SK-N-SH treated with all-trans-retinoic acid at 6 μM for 48 hours (cell line): ENCODE results near the gene SDC1.

Experiments
- ARNTL ChIP-seq: fragments of 450-650 bp; formaldehyde crosslinking; IDR thresholded peaks from 2 replicates; pipeline ENCODE4 v1.5.0; 2020; ENCODE audit warnings: low read depth, mild to moderate bottlenecking, moderate library complexity, borderline replicate concordance
- BACH2 ChIP-seq: fragments of 250-450 bp; sonication (Bioruptor Pico); IDR thresholded peaks from 2 replicates; pipeline ENCODE4 v1.9.0; 2021; ENCODE audit warnings: mild to moderate bottlenecking, borderline replicate concordance
- GLIS3 ChIP-seq: fragments of 250-450 bp; sonication (Bioruptor Pico); IDR thresholded peaks from 2 replicates; pipeline ENCODE4 v1.5.0; 2020; ENCODE audit warnings: mild to moderate bottlenecking, moderate library complexity
- OSR1 ChIP-seq: fragments of 250-450 bp; sonication (Bioruptor Pico); IDR thresholded peaks from 2 replicates; pipeline ENCODE4 v1.8.0; 2022; ENCODE audit warnings: moderate library complexity, mild to moderate bottlenecking, inconsistent platforms
- PPARA ChIP-seq: fragments of 250-450 bp; sonication (Bioruptor Pico); IDR thresholded peaks from 2 replicates; pipeline ENCODE4 v1.5.0; 2020; ENCODE audit warnings: mild to moderate bottlenecking, borderline replicate concordance
- RARB ChIP-seq: fragments of 250-450 bp; sonication (Bioruptor Pico); IDR thresholded peaks from 2 replicates; pipeline ENCODE4 v1.8.0; 2021; ENCODE audit warnings: mild to moderate bottlenecking, moderate library complexity
- ZFP3 ChIP-seq: fragments of 250-450 bp; sonication (Bioruptor Pico); IDR thresholded peaks from 2 replicates; pipeline ENCODE4 v1.5.0; 2020; ENCODE audit warnings: mild to moderate bottlenecking, moderate library complexity
- ZNF565 ChIP-seq: fragments of 450-650 bp; formaldehyde crosslinking; conservative IDR thresholded peaks from 2 replicates; pipeline ENCODE4 v1.5.0; 2020; ENCODE audit warnings: low read depth, mild to moderate bottlenecking, moderate library complexity
- TF ChIP-seq, protein P1 (sequence below): fragments of 250-450 bp; sonication (Bioruptor Pico); IDR thresholded peaks from 2 replicates; pipeline ENCODE4 v1.5.1; 2021; ENCODE audit warnings: mild to moderate bottlenecking, moderate library complexity
- TF ChIP-seq, protein P2 (sequence below): fragments of 250-450 bp; sonication (Bioruptor Pico); IDR thresholded peaks from 2 replicates; pipeline ENCODE4 v1.8.0; 2020; ENCODE audit warnings: mild to moderate bottlenecking, moderate library complexity, borderline replicate concordance
- TF ChIP-seq, protein P3 (sequence below): fragments of 250-450 bp; sonication (Bioruptor Pico); IDR thresholded peaks from 2 replicates; pipeline ENCODE4 v1.5.0; 2020; ENCODE audit warnings: mild to moderate bottlenecking, moderate library complexity
- TF ChIP-seq, protein P4 (sequence below): fragments of 250-450 bp; sonication (Bioruptor Pico); IDR thresholded peaks from 2 replicates; pipeline ENCODE4 v1.5.1; 2020; ENCODE audit warnings: low read depth, mild to moderate bottlenecking, moderate library complexity
- TF ChIP-seq, protein P5 (sequence below): fragments of 250-450 bp; sonication (Bioruptor Pico); IDR thresholded peaks from 2 replicates; pipeline ENCODE4 v1.8.0; 2021; ENCODE audit warnings: low read depth, mild to moderate bottlenecking, moderate library complexity, borderline replicate concordance

DNA sequence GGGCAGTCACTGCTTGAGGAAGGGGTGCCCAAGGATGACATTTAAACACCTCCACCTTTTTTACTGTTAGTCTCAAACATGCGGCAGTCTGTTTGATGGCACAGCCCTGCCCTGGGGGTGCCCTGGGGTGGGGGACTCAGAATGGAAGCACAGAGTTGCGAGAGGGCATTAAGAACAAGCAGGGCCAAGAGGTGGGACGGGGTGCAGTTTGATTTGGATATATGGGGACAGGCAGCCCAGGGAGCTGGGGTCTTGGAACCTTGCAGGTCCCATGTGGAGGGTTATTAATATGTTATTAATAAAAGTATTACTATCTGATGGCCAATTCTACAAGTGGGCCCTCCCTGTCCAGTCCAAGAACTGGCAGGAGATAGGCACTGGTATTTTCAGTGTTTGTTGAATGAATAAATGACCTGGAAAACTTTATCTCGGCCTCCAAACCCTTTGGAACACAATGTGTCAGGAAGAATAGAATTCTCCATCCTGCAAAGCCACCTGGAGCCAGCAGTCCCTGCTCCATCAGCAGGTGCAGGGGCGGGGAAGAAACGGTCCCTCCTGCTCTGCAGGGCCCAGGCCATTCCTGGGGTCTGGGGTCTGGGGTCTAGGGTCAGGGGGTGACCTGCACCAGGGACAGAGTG is 25.2 kb downstream of the SDC1 start:
- TF ChIP-seq RARB (CRISPR knock-in tag) (no peak), PPARA (CRISPR knock-in tag) (no peak), ZFP3 (CRISPR knock-in tag) (no peak), OSR1 (no peak), GLIS3 (CRISPR knock-in tag) (no peak), ARNTL (CRISPR knock-in tag) (no peak), ZNF565 (CRISPR knock-in tag) (no peak), BACH2 (no peak)
- TF ChIP-seq, protein P1, sequence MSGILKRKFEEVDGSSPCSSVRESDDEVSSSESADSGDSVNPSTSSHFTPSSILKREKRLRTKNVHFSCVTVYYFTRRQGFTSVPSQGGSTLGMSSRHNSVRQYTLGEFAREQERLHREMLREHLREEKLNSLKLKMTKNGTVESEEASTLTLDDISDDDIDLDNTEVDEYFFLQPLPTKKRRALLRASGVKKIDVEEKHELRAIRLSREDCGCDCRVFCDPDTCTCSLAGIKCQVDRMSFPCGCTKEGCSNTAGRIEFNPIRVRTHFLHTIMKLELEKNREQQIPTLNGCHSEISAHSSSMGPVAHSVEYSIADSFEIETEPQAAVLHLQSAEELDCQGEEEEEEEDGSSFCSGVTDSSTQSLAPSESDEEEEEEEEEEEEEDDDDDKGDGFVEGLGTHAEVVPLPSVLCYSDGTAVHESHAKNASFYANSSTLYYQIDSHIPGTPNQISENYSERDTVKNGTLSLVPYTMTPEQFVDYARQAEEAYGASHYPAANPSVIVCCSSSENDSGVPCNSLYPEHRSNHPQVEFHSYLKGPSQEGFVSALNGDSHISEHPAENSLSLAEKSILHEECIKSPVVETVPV, result no peak
- TF ChIP-seq, protein P2, sequence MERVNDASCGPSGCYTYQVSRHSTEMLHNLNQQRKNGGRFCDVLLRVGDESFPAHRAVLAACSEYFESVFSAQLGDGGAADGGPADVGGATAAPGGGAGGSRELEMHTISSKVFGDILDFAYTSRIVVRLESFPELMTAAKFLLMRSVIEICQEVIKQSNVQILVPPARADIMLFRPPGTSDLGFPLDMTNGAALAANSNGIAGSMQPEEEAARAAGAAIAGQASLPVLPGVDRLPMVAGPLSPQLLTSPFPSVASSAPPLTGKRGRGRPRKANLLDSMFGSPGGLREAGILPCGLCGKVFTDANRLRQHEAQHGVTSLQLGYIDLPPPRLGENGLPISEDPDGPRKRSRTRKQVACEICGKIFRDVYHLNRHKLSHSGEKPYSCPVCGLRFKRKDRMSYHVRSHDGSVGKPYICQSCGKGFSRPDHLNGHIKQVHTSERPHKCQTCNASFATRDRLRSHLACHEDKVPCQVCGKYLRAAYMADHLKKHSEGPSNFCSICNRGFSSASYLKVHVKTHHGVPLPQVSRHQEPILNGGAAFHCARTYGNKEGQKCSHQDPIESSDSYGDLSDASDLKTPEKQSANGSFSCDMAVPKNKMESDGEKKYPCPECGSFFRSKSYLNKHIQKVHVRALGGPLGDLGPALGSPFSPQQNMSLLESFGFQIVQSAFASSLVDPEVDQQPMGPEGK, result no peak
- TF ChIP-seq, protein P3, sequence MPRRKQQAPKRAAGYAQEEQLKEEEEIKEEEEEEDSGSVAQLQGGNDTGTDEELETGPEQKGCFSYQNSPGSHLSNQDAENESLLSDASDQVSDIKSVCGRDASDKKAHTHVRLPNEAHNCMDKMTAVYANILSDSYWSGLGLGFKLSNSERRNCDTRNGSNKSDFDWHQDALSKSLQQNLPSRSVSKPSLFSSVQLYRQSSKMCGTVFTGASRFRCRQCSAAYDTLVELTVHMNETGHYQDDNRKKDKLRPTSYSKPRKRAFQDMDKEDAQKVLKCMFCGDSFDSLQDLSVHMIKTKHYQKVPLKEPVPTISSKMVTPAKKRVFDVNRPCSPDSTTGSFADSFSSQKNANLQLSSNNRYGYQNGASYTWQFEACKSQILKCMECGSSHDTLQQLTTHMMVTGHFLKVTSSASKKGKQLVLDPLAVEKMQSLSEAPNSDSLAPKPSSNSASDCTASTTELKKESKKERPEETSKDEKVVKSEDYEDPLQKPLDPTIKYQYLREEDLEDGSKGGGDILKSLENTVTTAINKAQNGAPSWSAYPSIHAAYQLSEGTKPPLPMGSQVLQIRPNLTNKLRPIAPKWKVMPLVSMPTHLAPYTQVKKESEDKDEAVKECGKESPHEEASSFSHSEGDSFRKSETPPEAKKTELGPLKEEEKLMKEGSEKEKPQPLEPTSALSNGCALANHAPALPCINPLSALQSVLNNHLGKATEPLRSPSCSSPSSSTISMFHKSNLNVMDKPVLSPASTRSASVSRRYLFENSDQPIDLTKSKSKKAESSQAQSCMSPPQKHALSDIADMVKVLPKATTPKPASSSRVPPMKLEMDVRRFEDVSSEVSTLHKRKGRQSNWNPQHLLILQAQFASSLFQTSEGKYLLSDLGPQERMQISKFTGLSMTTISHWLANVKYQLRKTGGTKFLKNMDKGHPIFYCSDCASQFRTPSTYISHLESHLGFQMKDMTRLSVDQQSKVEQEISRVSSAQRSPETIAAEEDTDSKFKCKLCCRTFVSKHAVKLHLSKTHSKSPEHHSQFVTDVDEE, result no peak
- TF ChIP-seq, protein P4, sequence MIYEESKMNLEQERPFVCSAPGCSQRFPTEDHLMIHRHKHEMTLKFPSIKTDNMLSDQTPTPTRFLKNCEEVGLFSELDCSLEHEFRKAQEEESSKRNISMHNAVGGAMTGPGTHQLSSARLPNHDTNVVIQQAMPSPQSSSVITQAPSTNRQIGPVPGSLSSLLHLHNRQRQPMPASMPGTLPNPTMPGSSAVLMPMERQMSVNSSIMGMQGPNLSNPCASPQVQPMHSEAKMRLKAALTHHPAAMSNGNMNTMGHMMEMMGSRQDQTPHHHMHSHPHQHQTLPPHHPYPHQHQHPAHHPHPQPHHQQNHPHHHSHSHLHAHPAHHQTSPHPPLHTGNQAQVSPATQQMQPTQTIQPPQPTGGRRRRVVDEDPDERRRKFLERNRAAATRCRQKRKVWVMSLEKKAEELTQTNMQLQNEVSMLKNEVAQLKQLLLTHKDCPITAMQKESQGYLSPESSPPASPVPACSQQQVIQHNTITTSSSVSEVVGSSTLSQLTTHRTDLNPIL (CRISPR knock-in tag), result no peak
- TF ChIP-seq, protein P5, sequence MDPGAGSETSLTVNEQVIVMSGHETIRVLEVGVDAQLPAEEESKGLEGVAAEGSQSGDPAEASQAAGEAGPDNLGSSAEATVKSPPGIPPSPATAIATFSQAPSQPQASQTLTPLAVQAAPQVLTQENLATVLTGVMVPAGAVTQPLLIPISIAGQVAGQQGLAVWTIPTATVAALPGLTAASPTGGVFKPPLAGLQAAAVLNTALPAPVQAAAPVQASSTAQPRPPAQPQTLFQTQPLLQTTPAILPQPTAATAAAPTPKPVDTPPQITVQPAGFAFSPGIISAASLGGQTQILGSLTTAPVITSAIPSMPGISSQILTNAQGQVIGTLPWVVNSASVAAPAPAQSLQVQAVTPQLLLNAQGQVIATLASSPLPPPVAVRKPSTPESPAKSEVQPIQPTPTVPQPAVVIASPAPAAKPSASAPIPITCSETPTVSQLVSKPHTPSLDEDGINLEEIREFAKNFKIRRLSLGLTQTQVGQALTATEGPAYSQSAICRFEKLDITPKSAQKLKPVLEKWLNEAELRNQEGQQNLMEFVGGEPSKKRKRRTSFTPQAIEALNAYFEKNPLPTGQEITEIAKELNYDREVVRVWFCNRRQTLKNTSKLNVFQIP (CRISPR knock-in tag), result no peak
